H9 (cell line): ENCODE results near the gene TEKT3. TPM values are rescaled to one million over a fixed set of nuclear protein-coding genes. Genes with fewer than 3 reads are reported as not detected.

ENCODE experiments used
- DNase-seq: peaks from one replicate; pipeline ENCODE4 v3.0.0-alpha.2; 2017
- H2AFZ ChIP-seq: one replicate; pipeline ENCODE4 v1.6.1; 2013; ENCODE audit warnings: mild to moderate bottlenecking, low read length, control low read depth, moderate library complexity
- H2AK5ac ChIP-seq: 2 replicates; pipeline ENCODE4 v1.6.1; 2013; ENCODE audit warnings: low read length, control low read depth, mixed read lengths; ENCODE audit not compliant: insufficient read length
- H2BK120ac ChIP-seq: one replicate; pipeline ENCODE4 v1.6.1; 2013; ENCODE audit warnings: low read depth, mild to moderate bottlenecking, low read length, control low read depth, inconsistent platforms; ENCODE audit not compliant: poor library complexity, severe bottlenecking
- H2BK12ac ChIP-seq: 2 replicates; pipeline ENCODE4 v1.6.1; 2013; ENCODE audit warnings: low read length, control low read depth, mixed read lengths, low read depth; ENCODE audit not compliant: insufficient read length
- H2BK15ac ChIP-seq: 2 replicates; pipeline ENCODE4 v1.6.1; 2013; ENCODE audit warnings: low read depth, low read length, control low read depth
- H2BK20ac ChIP-seq: one replicate; pipeline ENCODE4 v1.6.1; 2013; ENCODE audit warnings: low read depth, mild to moderate bottlenecking, low read length, control low read depth, inconsistent platforms; ENCODE audit not compliant: poor library complexity, severe bottlenecking
- H2BK5ac ChIP-seq: 2 replicates; pipeline ENCODE4 v1.6.1; 2013; ENCODE audit warnings: low read length, control low read depth, mixed read lengths; ENCODE audit not compliant: insufficient read length
- H3K14ac ChIP-seq: 2 replicates; pipeline ENCODE4 v1.6.1; 2013; ENCODE audit warnings: low read length, control low read depth; ENCODE audit not compliant: insufficient read depth
- H3K18ac ChIP-seq: 2 replicates; pipeline ENCODE4 v1.6.1; 2013; ENCODE audit warnings: low read depth, mild to moderate bottlenecking, mixed read lengths, low read length, control low read depth; ENCODE audit not compliant: insufficient read length
- H3K23ac ChIP-seq: 2 replicates; pipeline ENCODE4 v1.6.1; 2013; ENCODE audit warnings: low read length, control low read depth, mixed read lengths, low read depth; ENCODE audit not compliant: insufficient read length
- H3K23me2 ChIP-seq: 2 replicates; pipeline ENCODE4 v1.6.1; 2013; ENCODE audit warnings: low read depth, mild to moderate bottlenecking, mixed read lengths, low read length, control low read depth; ENCODE audit not compliant: insufficient read length, poor library complexity, severe bottlenecking
- H3K27ac ChIP-seq: 2 replicates; pipeline ENCODE4 v1.5.1; 2013; ENCODE audit warnings: low read length, control low read depth, mixed read lengths, low read depth; ENCODE audit not compliant: insufficient read length
- H3K27me3 ChIP-seq: 2 replicates; pipeline ENCODE4 v1.6.1; 2013; ENCODE audit warnings: low read length, control low read depth, inconsistent platforms; ENCODE audit not compliant: insufficient read depth
- H3K4ac ChIP-seq: 2 replicates; pipeline ENCODE4 v1.6.1; 2013; ENCODE audit warnings: low read depth, mild to moderate bottlenecking, control low read depth, inconsistent platforms, low read length, moderate library complexity
- H3K4me1 ChIP-seq: 2 replicates; pipeline ENCODE4 v1.6.1; 2013; ENCODE audit warnings: low read length, control low read depth, inconsistent platforms; ENCODE audit not compliant: insufficient read depth
- H3K4me2 ChIP-seq: 2 replicates; pipeline ENCODE4 v1.6.1; 2013; ENCODE audit warnings: low read length, control low read depth, mixed read lengths; ENCODE audit not compliant: insufficient read length, insufficient read depth
- H3K56ac ChIP-seq: 2 replicates; pipeline ENCODE4 v1.6.1; 2013; ENCODE audit warnings: low read depth, mild to moderate bottlenecking, mixed read lengths, low read length, control low read depth; ENCODE audit not compliant: insufficient read length
- H3K79me1 ChIP-seq: 2 replicates; pipeline ENCODE4 v1.6.1; 2013; ENCODE audit warnings: low read depth, mild to moderate bottlenecking, moderate library complexity, low read length, control low read depth, inconsistent platforms; ENCODE audit not compliant: insufficient read depth, poor library complexity, severe bottlenecking
- H3K79me2 ChIP-seq: 2 replicates; pipeline ENCODE4 v1.6.1; 2013; ENCODE audit warnings: low read length, control low read depth, inconsistent platforms; ENCODE audit not compliant: insufficient read depth
- H3K9ac ChIP-seq: 2 replicates; pipeline ENCODE4 v1.6.1; 2013; ENCODE audit warnings: low read length, control low read depth, mixed read lengths; ENCODE audit not compliant: insufficient read length; ENCODE audit errors: extremely low read depth
- H3K9me3 ChIP-seq: one replicate; pipeline ENCODE4 v1.6.1; 2013; ENCODE audit warnings: low read depth, low read length, inconsistent platforms; ENCODE audit not compliant: control insufficient read depth
- H3T11ph ChIP-seq: one replicate; pipeline ENCODE4 v1.6.1; 2013; ENCODE audit warnings: mild to moderate bottlenecking, low read length, control low read depth, inconsistent platforms
- H4K20me1 ChIP-seq: one replicate; pipeline ENCODE4 v1.6.1; 2013; ENCODE audit not compliant: control insufficient read depth, insufficient read length, insufficient read depth
- H4K5ac ChIP-seq: 2 replicates; pipeline ENCODE4 v1.6.1; 2013; ENCODE audit warnings: low read depth, mild to moderate bottlenecking, mixed read lengths, low read length, control low read depth; ENCODE audit not compliant: insufficient read length
- H4K8ac ChIP-seq: replicated peaks from 2 replicates; pipeline ENCODE4 v1.6.1; 2013; ENCODE audit warnings: low read length, control low read depth, mixed read lengths, low read depth; ENCODE audit not compliant: insufficient read length
- H4K91ac ChIP-seq: 2 replicates; pipeline ENCODE4 v1.6.1; 2013; ENCODE audit warnings: low read depth, mild to moderate bottlenecking, moderate library complexity, mixed read lengths, low read length, control low read depth; ENCODE audit not compliant: insufficient read length
- H3K27ac Mint-ChIP-seq, 3 experiments: 2 replicates in 2 of 3; 3 replicates in 1 of 3; pipeline ENCODE4 v1.8.0; 2020 to 2021; ENCODE audit warnings: mixed read lengths in 3 of 3, mild to moderate bottlenecking in 1 of 3, moderate library complexity in 1 of 3
- H3K27me3 Mint-ChIP-seq: 2 replicates; pipeline ENCODE4 v1.8.0; 2021; ENCODE audit warnings: low read depth, mild to moderate bottlenecking, moderate library complexity, mixed read lengths
- H3K36me3 Mint-ChIP-seq, 3 experiments: 2 replicates in 2 of 3; 3 replicates in 1 of 3; pipeline ENCODE4 v1.8.0; 2020 to 2021; ENCODE audit warnings: low read depth in 3 of 3, mixed read lengths in 3 of 3; ENCODE audit not compliant: insufficient read depth in 1 of 3
- H3K4me1 Mint-ChIP-seq, 2 experiments: 2 replicates each; pipeline ENCODE4 v1.8.0; 2020; ENCODE audit warnings: mixed read lengths in 2 of 2
- H3K4me3 Mint-ChIP-seq, 2 experiments: 2 replicates in 1 of 2; 3 replicates in 1 of 2; pipeline ENCODE4 v1.8.0; 2020 to 2021; ENCODE audit warnings: mild to moderate bottlenecking in 2 of 2, mixed read lengths in 2 of 2, moderate library complexity in 1 of 2
- H3K9me3 Mint-ChIP-seq, 2 experiments: 2 replicates in 1 of 2; 3 replicates in 1 of 2; pipeline ENCODE4 v1.8.0; 2020; ENCODE audit warnings: mild to moderate bottlenecking in 2 of 2, mixed read lengths in 2 of 2, moderate library complexity in 1 of 2
- CTCF ChIP-seq: fragments of 200-600 bp; sonication (generic); conservative IDR thresholded peaks from 3 replicates; pipeline ENCODE4 v1.8.0; 2021; ENCODE audit warnings: antibody characterized with exemption, mild to moderate bottlenecking
- WGBS: extraction: QIAGEN DNeasy Blood & Tissue Kit; methylation state at CpG from one replicate; pipeline ENCODE4 v1.1.7; 2013; ENCODE audit warnings: missing lambda C conversion rate, low lambda C conversion rate, mixed read lengths; ENCODE audit not compliant: insufficient read length; ENCODE audit errors: extremely low coverage; 5-methylcytosine and 5-hydroxymethylcytosine counted together
- total RNA-seq: library from RNA; stranded (reverse); gene quantifications from 2 replicates; pipeline ENCODE4 v1.2.1, GENCODE V29; 2021

TEKT3 gene
- total RNA-seq, 1 experiment from 2014 or later: 0.42 TPM

- Histone ChIP-seq H4K5ac (no peak overlapping the region), H3K4ac (no peak overlapping the region), H2AK5ac (no peak overlapping the region), H2BK5ac (no peak overlapping the region), H3K4me1 (no peaks in the 10 kb centered on the region), H4K20me1 (no peaks in the 10 kb centered on the region), H3K27me3 (peaks cover 50% of the 10 kb centered on the region), H3K18ac (peak overlapping the region; percentile 32), H4K8ac (no peak overlapping the region), H2AFZ (peak overlapping the region; percentile 46), H3K9me3 (no peaks in the 10 kb centered on the region), H3K79me2 (no peaks in the 10 kb centered on the region), H3T11ph (no peak overlapping the region), H3K23ac (no peak overlapping the region), H2BK12ac (no peak overlapping the region), H3K56ac (no peak overlapping the region), H3K9ac (peak overlapping the region; percentile 34), H3K23me2 (peaks cover 25% of the 10 kb centered on the region), H3K4me2 (peak overlapping the region; percentile 71), H3K27ac (no peak overlapping the region), H3K79me1 (no peaks in the 10 kb centered on the region), H4K91ac (no peak overlapping the region), H2BK15ac (no peak overlapping the region), H2BK20ac (no peak overlapping the region), H3K14ac (peak overlapping the region; percentile 54; the same call in 1 of the 2 replicates), H2BK120ac (no peak overlapping the region)
- Mint-ChIP-seq H3K4me3 (peak overlapping the region; percentile 82 to 90), H3K4me1 (peaks cover 22 to 27% of the 10 kb centered on the region in 2 experiments), H3K36me3 (no peaks in the 10 kb centered on the region; a peak in 1 of 7 replicates), H3K9me3 (no peaks in the 10 kb centered on the region; a peak in 1 of 5 replicates), H3K27me3 (peaks cover 99% of the 10 kb centered on the region), H3K27ac (0 out of 7 replicates have a peak overlapping the region, but pooled peaks of 1 of the 3 experiments have one; percentile 48)
- peak; percentile 90 for DNase-seq
- TF ChIP-seq CTCF: peak; percentile 89
- no CpG with 5 or more reads among the region's 67 CpGs for WGBS
Observed at GRCh38 chr17:15260376-15261257, 80.8 kb downstream of the TEKT3 start.
